ENCODE results near the gene ASTN1. TPM values are rescaled to one million over a fixed set of nuclear protein-coding genes. Genes with fewer than 3 reads are reported as not detected.

ASTN1 gene
- total and polyA plus RNA-seq, 9 of the 15 experiments (the other 6 are each of a cell fraction or from before 2014, with no cell fraction given) = 0.05 to 0.22 (median 0.18) TPM

DNA sequence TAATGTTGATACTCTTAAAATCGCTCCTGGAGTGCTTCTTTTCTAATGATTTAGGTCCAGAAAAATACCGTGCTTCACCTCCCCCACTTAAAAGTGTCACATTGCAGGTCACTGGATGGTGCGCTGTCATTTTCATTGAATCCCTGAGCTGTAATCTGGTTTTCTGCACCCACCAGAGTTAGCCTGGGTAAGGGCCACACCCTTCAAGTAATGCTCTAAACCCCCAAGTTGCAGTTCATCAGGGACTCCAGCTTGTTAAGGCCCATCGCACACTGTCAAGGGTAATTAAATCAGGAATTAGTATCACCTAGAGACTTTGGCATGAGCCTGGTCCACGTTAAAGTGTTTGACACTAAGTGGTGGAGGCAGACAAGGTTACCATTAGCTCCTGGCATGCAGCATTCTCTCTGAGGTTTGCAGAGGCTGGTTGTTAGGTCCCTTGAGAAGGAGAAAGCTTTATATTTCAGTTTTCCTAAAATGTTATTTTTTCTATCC is 34.0 kb downstream of the ASTN1 start (continued):
- TF ChIP-seq NFIC (IDR thresholded peaks at IDR 0.05) (no peak), ZNF717 (CRISPR knock-in tag; IDR thresholded peaks at IDR 0.05) (no peak), RHOXF2B (CRISPR knock-in tag; conservative IDR thresholded peaks at IDR 0.05) (no peak), ZNF766 (CRISPR knock-in tag; conservative IDR thresholded peaks at IDR 0.05) (no peak), ZNF764 (CRISPR knock-in tag; IDR thresholded peaks at IDR 0.05; ENCODE audit: low read depth) (no peak), ZNF707 (CRISPR knock-in tag; conservative IDR thresholded peaks at IDR 0.05) (no peak)

DNA sequence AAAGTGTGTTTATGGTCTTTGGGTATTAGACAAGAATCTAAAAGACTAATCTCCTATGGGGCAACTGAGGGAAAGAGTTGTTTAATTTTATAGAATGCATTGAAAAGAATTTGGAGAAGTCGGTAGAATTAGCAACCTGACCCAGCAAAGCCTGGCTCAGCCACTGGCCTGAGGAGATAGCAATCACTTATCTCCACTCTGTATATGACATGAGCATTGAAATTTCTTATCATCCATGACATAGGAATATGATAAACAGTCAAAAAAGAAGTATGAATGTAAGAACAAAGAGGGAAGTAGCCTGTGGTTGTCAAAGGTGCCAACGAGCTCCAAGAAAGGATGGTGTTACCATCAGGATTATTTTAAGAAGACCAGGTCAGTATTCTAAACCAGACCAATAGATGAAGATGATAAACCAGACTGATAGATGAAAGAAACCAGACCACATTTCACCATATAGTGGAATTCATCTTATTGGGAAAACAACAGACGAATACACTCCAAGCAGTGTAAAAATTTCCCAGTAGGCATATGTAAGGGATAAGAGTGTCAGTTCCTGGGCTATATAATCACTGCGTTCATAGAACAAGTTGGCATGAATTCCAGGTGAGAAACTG is 35.7 kb downstream of the ASTN1 start:
- POLR2A ChIA-PET = no interaction called here
- intact Hi-C loops (cut with micrococcal nuclease) (no loop called here), in situ Hi-C loops (cut with MboI) (no loop called here)
- Histone ChIP-seq H2AFZ (ENCODE audit: low read depth, low read length) (no peak overlapping the region), H3K27me3 (ENCODE audit: control insufficient read depth in 2 of 2, insufficient read depth in 2 of 2, low read length in 2 of 2) (no peaks in the 10 kb centered on the region), H3K9me3 (replicated peaks; ENCODE audit: control insufficient read depth, insufficient read depth, low read depth, low read length) (no peaks in the 10 kb centered on the region), H3K79me2 (ENCODE audit: control insufficient read depth, insufficient read depth, low read length) (no peaks in the 10 kb centered on the region), H3K4me3 (no peak overlapping the region), H3K36me3 (ENCODE audit: control insufficient read depth, insufficient read depth, low read length) (no peaks in the 10 kb centered on the region), H4K20me1 (replicated peaks; ENCODE audit: control insufficient read depth, insufficient read depth, low read length) (no peaks in the 10 kb centered on the region), H3K4me2 (ENCODE audit: insufficient read depth, low read length) (no peak overlapping the region), H3K4me1 (replicated peaks in 1 of 2; ENCODE audit: control insufficient read depth in 2 of 2, insufficient read depth in 2 of 2, low read length in 2 of 2) (no peaks in the 10 kb centered on the region), H3K27ac (ENCODE audit: extremely low read depth, low read depth, low read length) (no peak overlapping the region), H3K9ac (ENCODE audit: insufficient read depth in 1 of 2, low read depth in 2 of 2, low read length in 2 of 2) (no peak overlapping the region), H3K9me1 (ENCODE audit: control insufficient read depth, insufficient read depth, low read length) (no peaks in the 10 kb centered on the region)
- FAIRE-seq (no peak), ATAC-seq (no peak), DNase-seq (ENCODE audit: extremely low read depth in 1 of 4, low spot score in 3 of 4) (no peak)
- 2% methylated on average over 4 of the region's 4 CpGs for WGBS (ENCODE audit: insufficient coverage, low coverage, missing lambda C conversion rate)
- TF ChIP-seq ZNF253 (CRISPR knock-in tag; conservative IDR thresholded peaks at IDR 0.05) = no peak
- TF ChIP-seq NUFIP1 (IDR thresholded peaks at IDR 0.05; ENCODE audit: partially characterized antibody) = no peak
- TF ChIP-seq, protein P1, sequence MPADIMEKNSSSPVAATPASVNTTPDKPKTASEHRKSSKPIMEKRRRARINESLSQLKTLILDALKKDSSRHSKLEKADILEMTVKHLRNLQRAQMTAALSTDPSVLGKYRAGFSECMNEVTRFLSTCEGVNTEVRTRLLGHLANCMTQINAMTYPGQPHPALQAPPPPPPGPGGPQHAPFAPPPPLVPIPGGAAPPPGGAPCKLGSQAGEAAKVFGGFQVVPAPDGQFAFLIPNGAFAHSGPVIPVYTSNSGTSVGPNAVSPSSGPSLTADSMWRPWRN (IDR thresholded peaks at IDR 0.05; ENCODE audit: low read depth) = no peak
- no peak for TF ChIP-seq PRPF4 (IDR thresholded peaks at IDR 0.05; ENCODE audit: insufficient read depth, low read depth, low read length, poor library complexity, severe bottlenecking)
- TF ChIP-seq, protein P2, sequence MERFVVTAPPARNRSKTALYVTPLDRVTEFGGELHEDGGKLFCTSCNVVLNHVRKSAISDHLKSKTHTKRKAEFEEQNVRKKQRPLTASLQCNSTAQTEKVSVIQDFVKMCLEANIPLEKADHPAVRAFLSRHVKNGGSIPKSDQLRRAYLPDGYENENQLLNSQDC (CRISPR knock-in tag; IDR thresholded peaks at IDR 0.05) = no peak
- TF ChIP-seq HSF4 (CRISPR knock-in tag; IDR thresholded peaks at IDR 0.05; ENCODE audit: borderline replicate concordance) = no peak
- TF ChIP-seq, protein P3, sequence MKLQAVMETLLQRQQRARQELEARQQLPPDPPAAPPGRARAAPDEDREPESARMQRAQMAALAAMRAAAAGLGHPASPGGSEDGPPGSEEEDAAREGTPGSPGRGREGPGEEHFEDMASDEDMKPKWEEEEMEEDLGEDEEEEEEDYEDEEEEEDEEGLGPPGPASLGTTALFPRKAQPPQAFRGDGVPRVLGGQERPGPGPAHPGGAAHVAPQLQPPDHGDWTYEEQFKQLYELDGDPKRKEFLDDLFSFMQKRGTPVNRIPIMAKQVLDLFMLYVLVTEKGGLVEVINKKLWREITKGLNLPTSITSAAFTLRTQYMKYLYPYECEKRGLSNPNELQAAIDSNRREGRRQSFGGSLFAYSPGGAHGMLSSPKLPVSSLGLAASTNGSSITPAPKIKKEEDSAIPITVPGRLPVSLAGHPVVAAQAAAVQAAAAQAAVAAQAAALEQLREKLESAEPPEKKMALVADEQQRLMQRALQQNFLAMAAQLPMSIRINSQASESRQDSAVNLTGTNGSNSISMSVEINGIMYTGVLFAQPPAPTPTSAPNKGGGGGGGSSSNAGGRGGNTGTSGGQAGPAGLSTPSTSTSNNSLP (IDR thresholded peaks at IDR 0.05; ENCODE audit: borderline replicate concordance, low read depth, low read length) = no peak
- no peak for TF ChIP-seq PTBP1 (IDR thresholded peaks at IDR 0.05; ENCODE audit: low read depth, low read length)
- TF ChIP-seq ZNF23 (CRISPR knock-in tag; IDR thresholded peaks at IDR 0.05) = no peak
- TF ChIP-seq HDGF (IDR thresholded peaks at IDR 0.05) = no peak
- TF ChIP-seq, protein P4, sequence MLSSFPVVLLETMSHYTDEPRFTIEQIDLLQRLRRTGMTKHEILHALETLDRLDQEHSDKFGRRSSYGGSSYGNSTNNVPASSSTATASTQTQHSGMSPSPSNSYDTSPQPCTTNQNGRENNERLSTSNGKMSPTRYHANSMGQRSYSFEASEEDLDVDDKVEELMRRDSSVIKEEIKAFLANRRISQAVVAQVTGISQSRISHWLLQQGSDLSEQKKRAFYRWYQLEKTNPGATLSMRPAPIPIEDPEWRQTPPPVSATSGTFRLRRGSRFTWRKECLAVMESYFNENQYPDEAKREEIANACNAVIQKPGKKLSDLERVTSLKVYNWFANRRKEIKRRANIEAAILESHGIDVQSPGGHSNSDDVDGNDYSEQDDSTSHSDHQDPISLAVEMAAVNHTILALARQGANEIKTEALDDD (IDR thresholded peaks at IDR 0.05) = no peak
- TF ChIP-seq STAT5A (IDR thresholded peaks at IDR 0.05; ENCODE audit: borderline replicate concordance, low read length) = no peak
- TF ChIP-seq SRSF9 (IDR thresholded peaks at IDR 0.05; ENCODE audit: borderline replicate concordance, low read depth, low read length) = no peak
- no peak for TF ChIP-seq NFIC (IDR thresholded peaks at IDR 0.05)
- TF ChIP-seq TGIF2 (CRISPR knock-in tag; IDR thresholded peaks at IDR 0.05) = no peak
- CTCF ChIA-PET (ENCODE audit: low intra/inter-chr PET ratio) = no interaction called here
- no TSS peak for BruUV-seq (replicated peaks)

All from K562 (cell line).